ENCODE measurements around the gene MEGF8. TPM values are rescaled to one million over a fixed set of nuclear protein-coding genes. Genes with fewer than 3 reads are reported as not detected.

MEGF8 gene
- total and polyA plus RNA-seq, 12 donors: 10.2 to 44.6 (median 40.2) TPM

DNA sequence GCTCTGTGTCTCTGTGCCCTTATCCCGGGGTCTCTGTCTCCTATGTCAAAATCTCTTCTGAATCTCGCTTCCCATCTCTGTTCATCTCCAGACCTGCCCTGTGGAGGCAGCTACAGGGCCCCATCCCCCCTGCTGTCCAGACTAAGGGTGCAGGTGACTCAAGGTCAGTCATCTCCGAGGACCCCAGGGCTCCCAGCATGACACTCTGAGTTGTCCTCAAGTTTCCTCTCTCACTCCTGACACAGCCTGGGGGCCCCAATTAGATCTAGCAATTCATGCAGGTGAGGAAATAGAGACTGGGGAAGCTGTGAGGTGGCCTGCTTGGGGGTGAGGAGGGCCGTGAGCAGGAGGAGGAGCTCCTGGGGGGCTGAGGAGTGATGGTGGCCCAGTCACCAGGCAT, 66.7 kb downstream of the MEGF8 start:
- no peak for ATAC-seq
- no peaks in the 10 kb centered on the region for H3K36me3 ChIP-seq
- no peak for DNase-seq
- H3K27ac ChIP-seq: no peak overlapping the region
- intact Hi-C loops (cut with DNase I): no loop called here
- TF ChIP-seq, protein P1, sequence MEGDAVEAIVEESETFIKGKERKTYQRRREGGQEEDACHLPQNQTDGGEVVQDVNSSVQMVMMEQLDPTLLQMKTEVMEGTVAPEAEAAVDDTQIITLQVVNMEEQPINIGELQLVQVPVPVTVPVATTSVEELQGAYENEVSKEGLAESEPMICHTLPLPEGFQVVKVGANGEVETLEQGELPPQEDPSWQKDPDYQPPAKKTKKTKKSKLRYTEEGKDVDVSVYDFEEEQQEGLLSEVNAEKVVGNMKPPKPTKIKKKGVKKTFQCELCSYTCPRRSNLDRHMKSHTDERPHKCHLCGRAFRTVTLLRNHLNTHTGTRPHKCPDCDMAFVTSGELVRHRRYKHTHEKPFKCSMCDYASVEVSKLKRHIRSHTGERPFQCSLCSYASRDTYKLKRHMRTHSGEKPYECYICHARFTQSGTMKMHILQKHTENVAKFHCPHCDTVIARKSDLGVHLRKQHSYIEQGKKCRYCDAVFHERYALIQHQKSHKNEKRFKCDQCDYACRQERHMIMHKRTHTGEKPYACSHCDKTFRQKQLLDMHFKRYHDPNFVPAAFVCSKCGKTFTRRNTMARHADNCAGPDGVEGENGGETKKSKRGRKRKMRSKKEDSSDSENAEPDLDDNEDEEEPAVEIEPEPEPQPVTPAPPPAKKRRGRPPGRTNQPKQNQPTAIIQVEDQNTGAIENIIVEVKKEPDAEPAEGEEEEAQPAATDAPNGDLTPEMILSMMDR (IDR thresholded peaks at IDR 0.05): no peak
- H3K9me3 ChIP-seq: no peaks in the 10 kb centered on the region
- H3K4me1 ChIP-seq: peaks cover 0 to 16% (median 13%) of the 10 kb centered on the region in 9 donors
- 70 to 77% methylated on average over 4 of the region's 4 CpGs for WGBS, 2 donors
- peaks cover 0 to 44% (median 27%) of the 10 kb centered on the region in 7 donors for H3K27me3 ChIP-seq
- no peak overlapping the region for H3K4me3 ChIP-seq

DNA sequence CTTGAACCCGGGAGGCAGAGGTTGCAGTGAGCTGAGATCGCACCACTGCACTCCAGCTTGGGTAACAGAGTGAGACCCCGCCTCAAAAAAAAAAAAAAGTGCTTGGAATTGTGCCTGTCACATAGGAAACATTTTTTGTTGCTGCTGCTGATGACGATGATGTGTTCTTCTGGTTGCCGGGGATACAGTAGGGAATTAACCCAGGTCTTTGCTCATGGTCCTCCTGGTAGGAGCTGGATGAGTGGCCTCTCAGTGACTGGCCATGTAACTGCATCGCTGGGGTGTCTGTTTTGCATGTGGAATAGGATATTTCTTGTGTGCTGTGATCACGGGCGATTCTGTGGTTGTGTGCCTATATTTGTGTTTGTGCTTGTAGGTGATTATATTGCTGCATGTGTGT, 69.3 kb downstream of the MEGF8 start:
- WGBS, 2 donors: 79 to 83% methylated on average over 8 of the region's 8 CpGs
- Histone ChIP-seq H3K9me3 (no peaks in the 10 kb centered on the region), H3K4me3 (no peak overlapping the region), H3K27me3 (peaks cover 0 to 22% (median 11%) of the 10 kb centered on the region in 7 donors), H3K4me1 (peaks cover 8 to 21% (median 18%) of the 10 kb centered on the region in 9 donors), H3K36me3 (no peaks in the 10 kb centered on the region), H3K27ac (no peak overlapping the region)
- DNase-seq (no peak), ATAC-seq (no peak)
- TF ChIP-seq, protein P1 (IDR thresholded peaks at IDR 0.05): no peak
- intact Hi-C loops (cut with DNase I): loop anchor here in 2 of 10 donors (5.0 kb wide), 1 partner anchor 43 kb away; no protein-coding TSS in a partner anchor

DNA sequence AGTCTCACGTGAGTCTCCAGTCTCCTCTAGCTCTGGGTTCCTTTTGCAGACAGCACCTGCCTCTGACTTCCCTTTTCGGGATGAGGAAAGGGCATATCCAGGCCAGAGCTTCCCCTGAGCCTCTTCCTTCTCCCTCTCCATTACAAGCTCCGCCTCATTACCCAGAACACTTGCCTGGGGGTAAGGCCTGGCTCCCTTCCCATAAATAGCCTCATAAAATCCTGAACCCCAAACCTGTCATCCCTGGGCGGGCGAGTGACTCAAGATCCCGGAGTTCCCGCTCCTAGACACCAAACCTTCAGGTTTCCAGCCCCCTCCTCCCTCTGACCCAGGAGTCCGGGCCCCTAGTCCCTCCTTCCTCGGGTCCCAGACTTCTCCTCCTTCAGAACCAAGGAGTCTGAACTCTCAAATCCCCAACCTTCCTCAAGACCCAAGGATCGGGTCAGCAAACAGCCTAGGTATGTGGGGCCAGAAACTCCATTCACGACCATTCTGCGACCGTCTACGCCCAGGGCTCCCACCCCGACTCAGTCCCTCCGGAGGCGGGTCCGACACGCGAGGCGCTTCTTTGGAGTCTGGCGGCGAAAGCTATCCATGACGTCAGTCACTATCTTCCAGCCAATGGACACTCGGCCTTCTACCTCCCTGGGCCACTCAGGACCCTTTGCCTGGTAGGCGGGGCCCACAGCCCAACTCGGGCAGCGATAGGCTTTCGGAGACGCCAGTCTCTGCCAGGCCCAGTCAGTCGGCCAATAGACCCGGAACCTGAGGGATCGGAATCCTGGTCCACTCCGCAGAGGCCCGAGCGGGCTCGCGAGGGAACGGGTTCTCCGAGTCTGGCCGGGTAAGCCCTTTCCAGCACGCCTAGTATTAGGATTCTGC, 71.2 kb downstream of the MEGF8 start:
- peak; percentile 95 to 98 (median 97) for ATAC-seq
- peak; percentile 98 to 99 for DNase-seq
- TF ChIP-seq, protein P1 (IDR thresholded peaks at IDR 0.05): no peak
- Histone ChIP-seq H3K36me3 (no peaks in the 10 kb centered on the region), H3K4me1 (peaks cover 8 to 32% (median 27%) of the 10 kb centered on the region in 9 donors), H3K4me3 (peak overlapping the region; percentile 41 to 71 (median 60)), H3K27ac (peak overlapping the region in 9 of 10 donors; percentile 75 to 86 (median 80)), H3K27me3 (peaks cover 0 to 3% (median 0%) of the 10 kb centered on the region in 7 donors), H3K9me3 (no peaks in the 10 kb centered on the region)
- intact Hi-C loops (cut with DNase I): loop anchor here in 3 of 10 donors (1.0 to 5.0 kb wide), 2 partner anchors 41 to 71 kb away; partner anchors contain the start of gene MEGF8 (in 1 of the 3)
- WGBS, 2 donors: 3 to 4% methylated on average over 42 of the region's 42 CpGs

DNA sequence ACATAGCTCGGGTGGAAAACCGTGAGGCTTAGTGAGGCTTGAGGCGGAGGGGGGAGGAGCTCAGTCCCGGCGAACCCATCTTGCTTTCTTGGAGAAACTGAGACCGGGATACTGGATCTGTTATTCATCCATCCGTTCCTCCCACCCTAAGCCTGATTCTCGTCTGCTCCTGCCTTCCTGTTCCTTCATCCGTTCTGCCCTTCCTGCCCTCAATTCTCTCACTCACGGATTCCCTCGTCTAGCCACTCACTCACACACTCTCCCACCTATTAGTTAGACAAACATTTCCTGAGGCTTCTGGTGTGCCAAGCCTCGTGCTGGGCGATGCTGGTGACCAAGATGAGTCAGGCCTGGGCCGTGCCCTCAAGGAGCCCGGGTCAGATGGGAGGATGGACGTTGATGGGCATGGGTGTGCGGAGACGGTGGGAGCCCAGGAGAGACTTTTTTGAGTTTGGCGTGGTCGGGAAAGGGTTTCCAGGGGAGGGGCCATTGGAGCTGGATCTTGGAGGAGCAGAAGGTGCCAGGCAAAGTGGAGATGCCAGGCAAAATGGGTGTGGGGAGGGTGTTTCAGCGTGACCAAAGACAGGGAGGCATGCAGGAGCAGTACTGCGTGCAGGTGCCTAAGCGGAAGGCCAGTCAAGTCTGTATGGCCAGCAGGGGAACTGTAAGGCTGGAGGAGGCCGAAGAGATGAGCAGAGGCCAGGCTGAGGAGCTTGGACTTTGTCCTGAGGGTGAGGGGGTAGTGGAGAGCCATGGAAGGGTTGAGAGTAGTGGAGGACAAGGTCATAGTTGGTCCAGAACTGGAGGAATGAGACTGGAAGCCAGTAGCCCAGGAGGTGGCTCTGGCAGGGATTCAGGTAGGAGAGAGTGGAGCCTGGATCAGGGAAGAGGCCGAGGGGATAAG, 72.1 kb downstream of the MEGF8 start:
- H3K36me3 ChIP-seq: no peaks in the 10 kb centered on the region
- intact Hi-C loops (cut with DNase I): loop anchor here in 3 of 10 donors (1.0 to 5.0 kb wide), 2 partner anchors 40 to 72 kb away; partner anchors contain the start of gene MEGF8 (in 1 of the 3)
- peak in 1 of 8 donors; percentile 0 for ATAC-seq
- WGBS, 2 donors: 24 to 25% methylated on average over 25 of the region's 25 CpGs
- no peak for DNase-seq
- TF ChIP-seq, protein P1 (IDR thresholded peaks at IDR 0.05): no peak
- no peaks in the 10 kb centered on the region for H3K9me3 ChIP-seq
- H3K4me1 ChIP-seq: peaks cover 8 to 41% (median 33%) of the 10 kb centered on the region in 9 donors
- H3K27me3 ChIP-seq: no peaks in the 10 kb centered on the region
- H3K27ac ChIP-seq: peak overlapping the region in 9 of 10 donors; percentile 56 to 86 (median 80)
- peak overlapping the region; percentile 41 to 71 (median 60) for H3K4me3 ChIP-seq
